HG02870 (cell line): ENCODE measurements around the gene MBNL1.

Source experiments
- ATAC-seq: cut with Tn5 transposase; IDR thresholded peaks from one replicate; pipeline ENCODE4 v1.9.1; 2021; ENCODE audit warnings: mild to moderate bottlenecking, moderate library complexity; ENCODE audit not compliant: unreplicated experiment

MBNL1 gene

GRCh38 chr3:152268555-152269055 is at the start of gene MBNL1:
TSS of gene MBNL1 (plus strand) at chr3:152268929. CDS start at chr3:152300194, 31,265 bp downstream.
- ATAC-seq = peak; percentile 62

- ATAC-seq = no peak
Observed at GRCh38 chr3:152219216-152219615, 49.5 kb upstream of the MBNL1 start.

- no peak for ATAC-seq
Observed at GRCh38 chr3:152219769-152220255, 48.9 kb upstream of the MBNL1 start.

- ATAC-seq = no peak
Observed at GRCh38 chr3:152222327-152222726, 46.4 kb upstream of the MBNL1 start.

GRCh38 chr3:152225201-152225600 is 43.5 kb upstream of the MBNL1 start:
- ATAC-seq = no peak

- ATAC-seq = no peak
Observed at GRCh38 chr3:152226176-152226575, 42.6 kb upstream of the MBNL1 start.

- no peak for ATAC-seq
Observed at GRCh38 chr3:152227027-152227426, 41.7 kb upstream of the MBNL1 start.

- no peak for ATAC-seq
Observed at GRCh38 chr3:152229692-152230091, 39.0 kb upstream of the MBNL1 start.

- ATAC-seq = no peak
Observed at GRCh38 chr3:152230370-152230769, 38.4 kb upstream of the MBNL1 start.

- ATAC-seq = no peak
Observed at GRCh38 chr3:152232001-152232400, 36.7 kb upstream of the MBNL1 start.

- no peak for ATAC-seq
Observed at GRCh38 chr3:152232679-152233078, 36.0 kb upstream of the MBNL1 start.

- no peak for ATAC-seq
Observed at GRCh38 chr3:152234657-152235375, 33.9 kb upstream of the MBNL1 start.

- ATAC-seq = no peak
Observed at GRCh38 chr3:152235709-152236298, 32.9 kb upstream of the MBNL1 start.

GRCh38 chr3:152236716-152237115 is 32.0 kb upstream of the MBNL1 start:
- ATAC-seq = no peak

- ATAC-seq = peak; percentile 39
Observed at GRCh38 chr3:152241142-152242017, 27.3 kb upstream of the MBNL1 start.

GRCh38 chr3:152243301-152243711 is 25.4 kb upstream of the MBNL1 start:
- ATAC-seq = peak; percentile 81

GRCh38 chr3:152243721-152244516 is 24.8 kb upstream of the MBNL1 start:
- ATAC-seq = peak; percentile 30

GRCh38 chr3:152244517-152244888 is 24.2 kb upstream of the MBNL1 start:
- no peak for ATAC-seq

GRCh38 chr3:152245498-152246170 is 23.1 kb upstream of the MBNL1 start:
- ATAC-seq = no peak

- ATAC-seq = no peak
Observed at GRCh38 chr3:152251916-152252315, 16.8 kb upstream of the MBNL1 start.
